Epithelial cell of proximal tubule (primary cell): ENCODE data around the gene CLCF1. TPM values are rescaled to one million over a fixed set of nuclear protein-coding genes. Genes with fewer than 3 reads are reported as not detected.

Experiments
- DNase-seq: peaks from one replicate; pipeline ENCODE4 v3.0.0-alpha.2; 2011; ENCODE audit warnings: low read depth
- H3K4me3 ChIP-seq: 2 replicates; pipeline ENCODE4 v1.5.1; 2011; ENCODE audit warnings: low read depth, mild to moderate bottlenecking, low read length
- total RNA-seq: library from RNA; depleted of rRNA; stranded (reverse); fragments of >200 nt; gene quantifications from 2 replicates; pipeline ENCODE4 v1.2.3, GENCODE V29; 2015
- TF ChIP-seq, protein P1 (sequence below): conservative IDR thresholded peaks from 2 replicates; pipeline ENCODE4 v1.5.1; 2012; ENCODE audit warnings: low read depth, mild to moderate bottlenecking, low read length

The CLCF1 gene
- total RNA-seq, 1 donor from 2014 or later: 44.6 TPM

DNA sequence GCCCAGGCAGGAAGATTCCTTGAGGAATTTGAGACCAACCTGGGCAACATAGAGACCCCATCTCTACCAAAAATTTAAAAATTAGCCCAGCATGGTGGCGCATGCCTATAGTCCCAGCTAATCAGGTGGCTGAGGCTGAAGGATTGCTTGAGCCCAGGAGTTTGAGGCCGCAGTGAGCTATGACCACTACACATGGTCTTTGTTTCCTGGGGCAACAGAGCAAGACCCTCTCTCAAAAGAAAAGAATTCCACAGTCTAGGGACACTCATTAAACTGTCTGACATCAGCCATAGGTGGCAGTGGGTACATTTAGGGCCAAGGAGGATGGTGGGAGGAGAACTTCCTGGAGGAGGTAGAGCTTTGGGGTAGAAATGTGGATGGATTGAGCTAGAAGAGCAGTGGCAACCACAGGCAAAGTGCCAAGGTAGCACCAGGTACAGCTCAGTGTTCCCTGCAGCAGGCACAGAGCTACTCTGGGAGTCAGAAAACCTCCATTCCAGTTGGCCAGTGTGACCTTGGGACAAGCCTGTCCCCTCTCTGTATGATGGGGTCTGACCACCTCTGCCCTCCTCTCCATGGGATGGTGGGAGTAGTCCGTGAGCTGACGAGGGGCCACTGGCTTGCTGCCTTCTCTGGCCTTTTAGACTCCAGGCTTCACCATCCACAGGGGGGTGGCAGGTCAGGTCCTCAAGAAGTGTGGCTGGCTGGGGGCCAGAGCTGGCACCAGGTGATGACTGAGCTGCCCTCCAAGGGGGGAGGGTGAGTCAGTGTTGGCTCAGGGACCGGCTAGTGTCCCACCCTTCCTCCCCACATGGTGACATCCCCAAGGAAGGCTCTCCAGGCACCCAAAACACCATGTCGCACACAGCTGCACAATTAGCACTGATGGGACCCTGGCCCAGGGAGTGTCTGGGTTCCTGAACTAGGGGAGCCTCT is 3.7 kb upstream of the CLCF1 start:
- no peak overlapping the region for H3K4me3 ChIP-seq
- no peak for DNase-seq
- TF ChIP-seq, protein P1, sequence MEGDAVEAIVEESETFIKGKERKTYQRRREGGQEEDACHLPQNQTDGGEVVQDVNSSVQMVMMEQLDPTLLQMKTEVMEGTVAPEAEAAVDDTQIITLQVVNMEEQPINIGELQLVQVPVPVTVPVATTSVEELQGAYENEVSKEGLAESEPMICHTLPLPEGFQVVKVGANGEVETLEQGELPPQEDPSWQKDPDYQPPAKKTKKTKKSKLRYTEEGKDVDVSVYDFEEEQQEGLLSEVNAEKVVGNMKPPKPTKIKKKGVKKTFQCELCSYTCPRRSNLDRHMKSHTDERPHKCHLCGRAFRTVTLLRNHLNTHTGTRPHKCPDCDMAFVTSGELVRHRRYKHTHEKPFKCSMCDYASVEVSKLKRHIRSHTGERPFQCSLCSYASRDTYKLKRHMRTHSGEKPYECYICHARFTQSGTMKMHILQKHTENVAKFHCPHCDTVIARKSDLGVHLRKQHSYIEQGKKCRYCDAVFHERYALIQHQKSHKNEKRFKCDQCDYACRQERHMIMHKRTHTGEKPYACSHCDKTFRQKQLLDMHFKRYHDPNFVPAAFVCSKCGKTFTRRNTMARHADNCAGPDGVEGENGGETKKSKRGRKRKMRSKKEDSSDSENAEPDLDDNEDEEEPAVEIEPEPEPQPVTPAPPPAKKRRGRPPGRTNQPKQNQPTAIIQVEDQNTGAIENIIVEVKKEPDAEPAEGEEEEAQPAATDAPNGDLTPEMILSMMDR: no peak

DNA sequence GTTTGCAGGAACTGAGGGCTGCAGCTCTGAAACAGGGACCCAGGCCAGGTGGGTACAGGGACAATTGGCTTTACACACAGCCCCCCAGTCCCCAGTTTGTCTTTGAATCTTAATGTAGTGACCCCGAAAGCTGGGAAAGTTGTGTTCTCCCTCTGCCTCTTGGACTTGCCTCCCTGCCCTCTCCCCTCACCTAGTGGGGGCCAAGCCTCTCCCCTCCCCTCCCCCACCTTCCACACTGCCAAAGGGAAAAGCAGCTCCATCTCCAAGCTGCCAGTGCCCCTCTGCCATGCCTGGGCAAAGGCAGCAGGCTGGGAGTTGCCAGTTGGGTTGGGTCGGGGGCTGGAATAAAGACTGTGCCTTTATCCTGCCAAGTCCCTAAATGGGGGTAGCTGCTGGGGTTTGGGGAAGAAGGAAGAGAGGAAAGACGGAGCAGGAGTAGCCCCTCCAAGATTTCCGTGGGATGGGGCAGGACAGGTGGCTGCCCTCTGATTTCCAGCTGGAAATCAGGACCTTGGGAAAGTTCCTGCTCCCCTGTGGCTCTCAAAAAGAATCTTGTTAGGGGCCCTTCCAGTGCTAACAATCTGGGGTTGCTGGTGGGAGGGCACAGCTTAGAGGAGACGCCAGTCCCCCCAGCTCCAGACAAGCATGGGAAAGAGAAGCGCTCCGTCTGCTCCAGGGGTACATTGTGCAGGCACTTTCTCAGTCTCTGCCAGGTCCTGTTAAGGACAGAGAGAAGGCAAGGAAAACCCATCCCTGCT is 2.8 kb upstream of the CLCF1 start:
- TF ChIP-seq, protein P1: no peak
- no peak for DNase-seq
- peak overlapping the region; percentile 29 for H3K4me3 ChIP-seq

DNA sequence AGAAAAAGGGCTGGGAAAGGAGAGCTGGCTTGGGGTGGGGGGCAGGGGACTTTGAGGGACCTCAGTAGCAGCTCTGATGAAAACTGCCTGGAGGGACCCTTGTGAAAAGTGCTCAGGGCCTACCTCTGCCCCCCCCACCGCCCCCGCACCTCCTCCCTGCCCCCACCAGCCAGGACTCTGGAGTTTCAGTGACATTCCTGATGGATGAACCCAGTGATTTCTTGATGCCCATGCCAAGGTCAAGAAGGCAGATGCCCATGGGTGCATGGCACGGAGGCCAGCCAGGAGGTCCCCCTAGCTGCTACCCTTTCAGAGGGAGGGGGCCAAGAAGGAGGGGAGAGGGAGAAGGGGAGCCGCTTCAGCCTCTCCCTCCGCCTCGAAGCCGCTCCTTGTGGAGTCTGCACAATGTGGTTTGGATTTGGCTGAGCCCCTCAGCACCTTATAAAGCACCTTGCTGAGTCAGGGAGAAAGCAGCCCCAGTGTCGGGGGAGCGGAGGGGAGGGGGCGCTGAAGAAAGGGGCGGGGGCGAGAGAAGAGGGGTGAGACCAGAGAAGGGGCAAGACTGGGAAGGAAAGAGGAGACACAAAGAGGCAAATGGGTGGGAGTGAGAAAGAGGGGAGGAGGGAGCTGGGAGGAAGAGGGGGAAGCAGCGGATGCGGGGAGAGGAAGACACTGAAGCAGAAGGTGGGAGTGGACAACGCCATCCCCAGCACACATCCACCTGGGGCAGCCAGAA is 2.1 kb upstream of the CLCF1 start:
- peak overlapping the region; percentile 29 for H3K4me3 ChIP-seq
- TF ChIP-seq, protein P1: no peak
- no peak for DNase-seq

DNA sequence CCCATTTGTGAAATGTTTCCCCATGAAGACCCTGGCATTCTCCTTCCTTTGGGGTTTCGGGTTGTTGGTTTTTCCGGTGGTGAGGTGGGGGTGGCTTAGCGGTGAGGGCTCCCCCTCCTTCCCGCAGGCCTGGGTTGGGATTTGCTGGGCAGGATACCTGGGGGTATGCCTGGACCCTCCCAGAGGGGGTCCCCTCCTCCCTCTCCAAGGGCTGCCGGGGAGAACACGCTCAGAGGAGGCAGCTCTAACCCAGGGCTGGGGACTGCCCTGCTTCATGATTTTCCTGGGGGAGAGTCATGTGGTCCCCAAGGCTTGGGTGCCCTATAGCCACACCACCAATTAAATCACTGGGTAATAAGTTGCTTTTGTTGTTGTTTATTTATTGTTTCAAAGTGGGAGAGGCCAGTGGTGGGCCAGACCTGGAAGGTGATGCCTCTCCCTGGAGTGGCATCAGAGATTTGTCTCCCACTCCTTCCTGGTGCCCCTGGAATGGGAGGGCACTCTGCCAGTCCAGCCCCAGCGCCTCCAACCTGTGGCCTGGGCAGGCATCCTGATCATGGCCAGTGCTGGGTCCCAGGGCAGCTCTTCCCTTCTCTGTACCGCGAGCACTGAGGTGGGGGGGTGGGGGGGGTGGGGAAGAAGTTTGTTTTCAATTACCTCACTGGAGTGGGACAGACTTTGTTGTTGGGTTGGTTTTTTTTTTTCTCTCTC is 1.3 kb upstream of the CLCF1 start:
- peak overlapping the region; percentile 33 for H3K4me3 ChIP-seq
- TF ChIP-seq, protein P1: no peak
- no peak for DNase-seq

DNA sequence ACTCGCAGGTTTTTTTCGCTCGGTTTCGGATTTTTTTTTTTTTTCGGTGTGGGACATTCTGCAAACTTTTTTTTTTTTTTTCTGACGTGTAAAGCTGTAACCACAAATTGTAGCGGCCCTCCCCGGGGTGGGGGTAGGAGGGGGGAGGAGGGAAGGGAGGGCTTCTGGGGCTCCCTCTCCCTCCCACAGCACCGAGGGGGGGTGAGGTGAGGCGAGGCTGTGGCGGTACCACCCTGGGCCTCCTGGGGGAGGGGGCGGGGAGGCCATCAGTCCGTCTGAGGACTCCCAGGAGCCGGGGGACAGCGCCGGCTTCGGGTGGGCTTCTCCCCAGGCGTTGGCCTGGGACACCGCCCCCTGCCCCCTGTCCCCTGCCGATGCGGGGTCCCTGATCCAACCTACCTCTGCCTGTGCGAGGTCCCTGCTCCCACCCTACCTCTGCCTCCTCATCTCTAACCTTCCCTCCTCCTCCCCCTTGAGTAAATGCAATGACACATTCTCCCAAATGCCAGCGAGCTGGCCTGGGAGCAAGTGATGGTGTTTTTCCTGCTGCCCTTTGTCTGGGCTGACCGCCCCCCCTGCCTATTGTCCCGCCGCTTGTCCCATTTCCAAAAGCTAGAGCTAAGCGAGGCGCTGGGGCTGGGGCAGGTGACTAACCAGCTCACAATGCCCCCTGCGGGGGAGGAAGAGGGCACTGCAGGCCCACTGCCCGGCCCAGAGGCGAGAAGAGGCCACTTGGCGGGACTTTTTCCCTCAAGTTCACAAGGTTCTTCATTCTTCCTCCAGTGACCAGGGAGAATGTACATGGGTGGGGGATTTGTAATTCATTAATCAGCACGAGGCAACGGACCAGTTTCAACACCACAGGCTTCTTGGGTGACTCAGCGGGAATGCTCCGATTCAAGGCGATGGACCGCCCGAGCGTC is 511 bp upstream of the CLCF1 start:
- H3K4me3 ChIP-seq: peak overlapping the region; percentile 74
- TF ChIP-seq, protein P1: peak; percentile 57
- peak; percentile 100 for DNase-seq
